Measurements from ENCODE around the gene C9orf85. TPM values are rescaled to one million over a fixed set of nuclear protein-coding genes. Genes with fewer than 3 reads are reported as not detected.

The C9orf85 gene
- total RNA-seq, 2 experiments from 2014 or later: 5.6 to 14.2 TPM

- ChIA-PET CTCF (ENCODE audit: unreplicated experiment) (interaction anchor here (1.0 to 1.2 kb wide), 2 partner anchors 15 to 105 kb away, joined by 4 read pairs; no protein-coding TSS in a partner anchor), POLR2A (interaction anchor here (0.6 to 6.2 kb wide), 11 partner anchors 8 to 143 kb away, joined by 3 to 65 read pairs (median 6); no protein-coding TSS in a partner anchor)
- intact Hi-C loops (cut with micrococcal nuclease; ENCODE audit: unreplicated experiment): loop anchor here (1.0 to 2.0 kb wide), 3 partner anchors 27 to 115 kb away; no protein-coding TSS in a partner anchor
- Histone ChIP-seq H3K4me2 (ENCODE audit: low read length) (peak overlapping the region; percentile 89), H4K20me1 (ENCODE audit: insufficient read depth, low read length) (peaks cover 26% of the 10 kb centered on the region), H3K36me3 (ENCODE audit: insufficient read depth, low read length) (0 out of 2 replicates have a peak, but pooled peaks cover 4% of the 10 kb centered on the region), H3K9me3 (ENCODE audit: low read length) (no peaks in the 10 kb centered on the region), H3K9me2 (ENCODE audit: insufficient read depth, low read length) (no peaks in the 10 kb centered on the region), H3K79me2 (ENCODE audit: insufficient read depth, low read depth, low read length) (peaks cover 95% of the 10 kb centered on the region), H2AFZ (ENCODE audit: low read length) (peak overlapping the region; percentile 53; the same call in 1 of the 2 replicates), H3K27ac (ENCODE audit: low read depth, low read length, poor library complexity, severe bottlenecking) (peak overlapping the region; percentile 83), H3K4me3 (ENCODE audit: low read depth, low read length, poor library complexity, severe bottlenecking) (peak overlapping the region; percentile 93), H3K4me1 (ENCODE audit: insufficient read depth, low read length, poor library complexity, severe bottlenecking) (peaks cover 27% of the 10 kb centered on the region)
- DNase-seq (ENCODE audit: low spot score): no peak
- TSS peak; percentile 68 for BruUV-seq (replicated peaks)
- TF ChIP-seq CTCF (conservative IDR thresholded peaks at IDR 0.05; ENCODE audit: low read length): no peak
- TF ChIP-seq EZH2phosphoT487 (IDR thresholded peaks at IDR 0.05; ENCODE audit: borderline replicate concordance, low read depth, low read length): no peak
These were observed 483 bp downstream of the C9orf85 start for GRCh38 chr9:71911908-71912335.

- Histone ChIP-seq H3K4me1 (ENCODE audit: insufficient read depth, low read length, poor library complexity, severe bottlenecking) (peaks cover 21% of the 10 kb centered on the region), H4K20me1 (ENCODE audit: insufficient read depth, low read length) (0 out of 2 replicates have a peak, but pooled peaks cover 7% of the 10 kb centered on the region), H3K27ac (ENCODE audit: low read depth, low read length, poor library complexity, severe bottlenecking) (no peak overlapping the region), H3K4me2 (ENCODE audit: low read length) (no peak overlapping the region), H2AFZ (ENCODE audit: low read length) (no peak overlapping the region), H3K9me3 (ENCODE audit: low read length) (0 out of 2 replicates have a peak, but pooled peaks cover 3% of the 10 kb centered on the region), H3K79me2 (ENCODE audit: insufficient read depth, low read depth, low read length) (peaks cover 87% of the 10 kb centered on the region), H3K9me2 (ENCODE audit: insufficient read depth, low read length) (no peaks in the 10 kb centered on the region), H3K4me3 (ENCODE audit: low read depth, low read length, poor library complexity, severe bottlenecking) (no peak overlapping the region), H3K36me3 (ENCODE audit: insufficient read depth, low read length) (peaks cover 28% of the 10 kb centered on the region)
- DNase-seq (ENCODE audit: low spot score): no peak
- intact Hi-C loops (cut with micrococcal nuclease; ENCODE audit: unreplicated experiment): no loop called here
- POLR2A ChIA-PET: interaction anchor here (0.8 to 6.2 kb wide), 4 partner anchors 10 to 45 kb away, joined by 3 to 31 read pairs (median 4); no protein-coding TSS in a partner anchor
- TF ChIP-seq CTCF (conservative IDR thresholded peaks at IDR 0.05; ENCODE audit: low read length) (no peak), EZH2phosphoT487 (IDR thresholded peaks at IDR 0.05; ENCODE audit: borderline replicate concordance, low read depth, low read length) (no peak)
- CTCF ChIA-PET (ENCODE audit: unreplicated experiment): interaction anchor here (0.9 to 1.5 kb wide), 3 partner anchors 10 to 15 kb away, joined by 3 read pairs; no protein-coding TSS in a partner anchor
- BruUV-seq (replicated peaks): no TSS peak
These were observed 4.1 kb downstream of the C9orf85 start for GRCh38 chr9:71915495-71915894.

Measured in OCI-LY7 (cell line).